Chondrocyte (in vitro differentiated cells): ENCODE results near the gene ATP9A. TPM values are rescaled to one million over a fixed set of nuclear protein-coding genes. Genes with fewer than 3 reads are reported as not detected.

Experiments
- DNase-seq: peaks from one replicate; pipeline ENCODE4 v3.0.0; 2021; ENCODE audit warnings: mixed read lengths, low spot score
- H3K27ac Mint-ChIP-seq: one replicate; pipeline ENCODE4 v1.8.0; 2021; ENCODE audit warnings: mild to moderate bottlenecking, moderate library complexity, mixed read lengths; ENCODE audit not compliant: unreplicated experiment
- H3K27me3 Mint-ChIP-seq: 2 replicates; pipeline ENCODE4 v1.8.0; 2021; ENCODE audit warnings: low read depth, mixed read lengths
- H3K36me3 Mint-ChIP-seq: 2 replicates; pipeline ENCODE4 v1.8.0; 2021; ENCODE audit warnings: low read depth, mixed read lengths
- H3K4me1 Mint-ChIP-seq: 2 replicates; pipeline ENCODE4 v1.8.0; 2021; ENCODE audit warnings: low read depth, mild to moderate bottlenecking, mixed read lengths
- H3K4me3 Mint-ChIP-seq: one replicate; pipeline ENCODE4 v1.8.0; 2021; ENCODE audit warnings: mild to moderate bottlenecking, moderate library complexity, mixed read lengths; ENCODE audit not compliant: unreplicated experiment
- H3K9me3 Mint-ChIP-seq: 2 replicates; pipeline ENCODE4 v1.8.0; 2021; ENCODE audit warnings: low read depth, mixed read lengths
- total RNA-seq: library from RNA; stranded (reverse); gene quantifications from 3 replicates; pipeline ENCODE4 v1.2.1, GENCODE V29; 2021
- TF ChIP-seq, protein P1 (sequence below): fragments of 200-600 bp; sonication (generic); IDR thresholded peaks from 2 replicates; pipeline ENCODE4 v1.5.0; 2021; ENCODE audit warnings: antibody characterized with exemption, mild to moderate bottlenecking, moderate library complexity

Gene ATP9A
- total RNA-seq, 1 donor from 2014 or later, result 43.1 TPM

DNA sequence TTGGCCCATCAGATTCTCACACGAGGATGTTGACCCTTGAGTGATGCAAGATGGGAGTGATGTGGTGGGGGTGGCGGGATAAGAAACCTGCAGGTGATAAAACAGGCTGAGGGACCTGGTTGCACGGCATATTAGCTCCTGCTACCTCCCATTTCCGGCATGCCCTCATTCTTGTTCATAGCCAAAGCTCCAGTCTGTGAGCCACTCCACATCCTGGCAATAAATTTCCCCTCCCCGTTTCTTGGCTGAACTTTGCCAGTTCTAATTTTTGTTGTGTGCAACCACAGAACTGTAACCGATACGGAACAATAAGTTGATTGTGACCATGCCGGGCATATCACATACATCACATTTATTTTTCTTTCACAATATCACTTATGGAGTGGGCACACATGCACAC lies 184.1 kb downstream of the ATP9A start:
- TF ChIP-seq, protein P1, sequence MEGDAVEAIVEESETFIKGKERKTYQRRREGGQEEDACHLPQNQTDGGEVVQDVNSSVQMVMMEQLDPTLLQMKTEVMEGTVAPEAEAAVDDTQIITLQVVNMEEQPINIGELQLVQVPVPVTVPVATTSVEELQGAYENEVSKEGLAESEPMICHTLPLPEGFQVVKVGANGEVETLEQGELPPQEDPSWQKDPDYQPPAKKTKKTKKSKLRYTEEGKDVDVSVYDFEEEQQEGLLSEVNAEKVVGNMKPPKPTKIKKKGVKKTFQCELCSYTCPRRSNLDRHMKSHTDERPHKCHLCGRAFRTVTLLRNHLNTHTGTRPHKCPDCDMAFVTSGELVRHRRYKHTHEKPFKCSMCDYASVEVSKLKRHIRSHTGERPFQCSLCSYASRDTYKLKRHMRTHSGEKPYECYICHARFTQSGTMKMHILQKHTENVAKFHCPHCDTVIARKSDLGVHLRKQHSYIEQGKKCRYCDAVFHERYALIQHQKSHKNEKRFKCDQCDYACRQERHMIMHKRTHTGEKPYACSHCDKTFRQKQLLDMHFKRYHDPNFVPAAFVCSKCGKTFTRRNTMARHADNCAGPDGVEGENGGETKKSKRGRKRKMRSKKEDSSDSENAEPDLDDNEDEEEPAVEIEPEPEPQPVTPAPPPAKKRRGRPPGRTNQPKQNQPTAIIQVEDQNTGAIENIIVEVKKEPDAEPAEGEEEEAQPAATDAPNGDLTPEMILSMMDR, result no peak
- no peaks in the 10 kb centered on the region for H3K9me3 Mint-ChIP-seq
- no peaks in the 10 kb centered on the region for H3K36me3 Mint-ChIP-seq
- H3K27ac Mint-ChIP-seq, result no peak overlapping the region
- H3K4me1 Mint-ChIP-seq, result peaks cover 12% of the 10 kb centered on the region
- no peak overlapping the region for H3K4me3 Mint-ChIP-seq
- no peak for DNase-seq
- no peaks in the 10 kb centered on the region for H3K27me3 Mint-ChIP-seq

DNA sequence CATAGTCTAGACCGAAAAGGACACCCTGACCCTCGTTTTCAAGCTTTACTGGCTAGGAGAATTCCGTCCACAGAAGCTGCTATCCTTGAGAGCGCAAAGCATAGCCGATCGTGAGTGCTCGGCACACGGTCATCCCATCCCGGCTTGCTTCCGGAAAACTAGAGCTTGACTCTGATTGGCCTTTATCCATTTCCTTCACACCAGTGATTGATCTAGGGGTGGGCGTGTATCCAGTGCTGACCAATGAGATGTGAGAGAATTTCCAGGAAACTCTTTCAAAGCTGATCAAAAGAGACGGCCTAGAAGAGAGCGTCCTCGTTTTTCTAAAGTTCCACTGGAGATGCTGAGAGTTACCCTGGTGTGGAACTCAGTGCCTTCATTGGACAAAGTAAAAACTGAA lies 184.7 kb downstream of the ATP9A start:
- H3K36me3 Mint-ChIP-seq, result no peaks in the 10 kb centered on the region
- DNase-seq, result no peak
- TF ChIP-seq, protein P1, result no peak
- H3K27me3 Mint-ChIP-seq, result no peaks in the 10 kb centered on the region
- no peaks in the 10 kb centered on the region for H3K9me3 Mint-ChIP-seq
- H3K4me3 Mint-ChIP-seq, result no peak overlapping the region
- H3K4me1 Mint-ChIP-seq, result peaks cover 12% of the 10 kb centered on the region
- no peak overlapping the region for H3K27ac Mint-ChIP-seq

DNA sequence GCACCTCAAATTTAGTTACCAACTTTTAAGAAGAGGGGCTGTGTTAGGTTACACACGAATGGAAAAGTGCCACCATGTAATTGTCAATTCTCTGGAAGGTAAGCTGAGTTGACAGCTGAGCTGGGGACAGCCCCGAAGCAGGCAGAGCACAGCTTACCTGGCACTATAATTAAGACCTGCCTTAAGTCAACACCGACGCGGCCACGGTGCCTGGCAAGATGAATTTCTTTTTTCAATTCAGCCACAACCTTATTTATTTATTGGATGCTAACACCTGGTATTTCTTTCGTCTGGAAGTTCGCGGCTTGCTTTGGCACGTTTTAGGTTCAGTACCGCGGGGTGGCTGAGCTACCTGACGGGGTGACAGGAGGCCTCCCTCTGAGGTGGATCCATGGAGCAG lies 185.1 kb downstream of the ATP9A start:
- Mint-ChIP-seq H3K4me1 (peaks cover 12% of the 10 kb centered on the region), H3K9me3 (no peaks in the 10 kb centered on the region), H3K27me3 (no peaks in the 10 kb centered on the region), H3K4me3 (no peak overlapping the region), H3K27ac (no peak overlapping the region), H3K36me3 (no peaks in the 10 kb centered on the region)
- TF ChIP-seq, protein P1, result no peak
- no peak for DNase-seq

DNA sequence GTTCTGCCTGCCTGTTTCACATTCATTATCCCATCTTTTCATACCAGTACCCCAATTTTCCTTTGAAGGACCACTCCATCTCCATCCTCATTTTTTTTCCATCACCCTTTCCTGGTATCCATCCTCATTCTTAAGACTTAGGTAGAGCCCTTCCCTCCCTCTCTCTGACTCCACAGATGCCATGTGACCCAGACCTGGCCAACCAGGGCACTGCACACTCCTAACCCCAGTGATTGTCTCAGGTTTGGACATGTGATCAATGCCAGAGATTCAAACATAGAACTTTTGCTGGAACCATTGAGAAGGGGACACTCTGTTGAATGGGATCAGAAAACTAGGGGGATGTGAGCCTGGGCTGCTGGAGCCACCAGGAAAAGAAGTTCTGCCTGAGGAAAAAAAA lies 186.6 kb downstream of the ATP9A start:
- DNase-seq, result no peak
- Mint-ChIP-seq H3K4me1 (peaks cover 12% of the 10 kb centered on the region), H3K36me3 (no peaks in the 10 kb centered on the region), H3K27ac (no peak overlapping the region), H3K4me3 (no peak overlapping the region), H3K27me3 (no peaks in the 10 kb centered on the region), H3K9me3 (no peaks in the 10 kb centered on the region)
- TF ChIP-seq, protein P1, result no peak

DNA sequence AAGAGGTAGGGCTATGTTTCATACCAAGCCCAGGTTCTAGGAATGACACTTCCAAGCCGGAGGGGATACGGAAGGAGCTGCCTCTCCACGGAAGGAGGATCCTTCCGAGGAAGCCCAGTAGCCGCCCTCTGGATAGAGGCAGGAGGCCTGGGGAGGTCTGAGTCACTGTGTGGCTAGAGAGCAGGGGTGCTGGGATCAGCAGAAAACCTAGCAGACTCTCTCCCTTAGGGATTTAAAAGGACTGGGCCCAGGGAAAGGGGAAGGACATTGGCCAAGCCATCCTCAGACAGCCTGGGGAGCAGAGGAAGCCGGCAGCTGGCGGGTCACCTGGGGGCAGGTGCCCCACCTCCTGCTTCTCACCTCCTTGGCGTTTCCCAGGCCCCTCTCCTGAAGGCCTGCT lies 189.1 kb downstream of the ATP9A start:
- Mint-ChIP-seq H3K9me3 (peaks cover 6% of the 10 kb centered on the region), H3K4me1 (peaks cover 4% of the 10 kb centered on the region), H3K36me3 (no peaks in the 10 kb centered on the region), H3K27ac (no peak overlapping the region), H3K27me3 (no peaks in the 10 kb centered on the region), H3K4me3 (no peak overlapping the region)
- no peak for DNase-seq
- TF ChIP-seq, protein P1, result no peak
